ENCODE results near the gene CCDC17. TPM values are rescaled to one million over a fixed set of nuclear protein-coding genes. Genes with fewer than 3 reads are reported as not detected.
"Not testable (repeated sequence)": the region's sequence is repeated elsewhere in the genome, so short reads cannot be mapped to it uniquely, and the experiment has no call there.

Gene CCDC17
- total RNA-seq, 1 donor from 2014 or later = 5.6 TPM

DNA sequence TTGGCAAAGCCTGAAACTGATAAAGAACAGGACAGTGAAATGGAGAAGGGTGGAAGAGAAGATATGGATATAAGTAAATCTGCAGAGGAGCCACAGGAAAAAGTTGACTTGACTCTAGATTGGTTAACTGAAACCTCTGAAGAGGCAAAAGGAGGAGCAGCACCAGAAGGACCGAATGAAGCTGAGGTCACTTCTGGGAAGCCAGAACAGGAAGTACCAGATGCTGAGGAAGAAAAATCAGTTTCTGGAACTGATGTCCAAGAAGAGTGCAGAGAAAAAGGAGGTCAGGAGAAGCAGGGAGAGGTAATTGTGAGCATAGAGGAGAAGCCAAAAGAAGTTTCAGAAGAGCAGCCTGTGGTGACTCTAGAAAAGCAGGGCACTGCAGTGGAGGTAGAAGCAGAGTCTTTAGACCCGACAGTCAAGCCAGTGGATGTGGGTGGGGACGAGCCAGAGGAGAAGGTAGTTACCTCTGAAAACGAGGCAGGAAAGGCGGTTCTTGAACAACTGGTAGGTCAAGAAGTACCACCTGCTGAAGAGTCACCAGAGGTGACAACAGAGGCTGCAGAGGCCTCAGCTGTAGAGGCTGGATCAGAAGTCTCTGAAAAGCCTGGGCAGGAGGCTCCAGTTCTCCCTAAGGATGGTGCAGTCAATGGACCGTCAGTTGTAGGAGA, 16.3 kb downstream of the CCDC17 start:
- no peaks in the 10 kb centered on the region for H3K9me3 Mint-ChIP-seq
- peaks cover 42% of the 10 kb centered on the region for H3K36me3 Mint-ChIP-seq
- no peaks in the 10 kb centered on the region for H3K27me3 Mint-ChIP-seq (ENCODE audit: low read depth)
- TF ChIP-seq, protein P1, sequence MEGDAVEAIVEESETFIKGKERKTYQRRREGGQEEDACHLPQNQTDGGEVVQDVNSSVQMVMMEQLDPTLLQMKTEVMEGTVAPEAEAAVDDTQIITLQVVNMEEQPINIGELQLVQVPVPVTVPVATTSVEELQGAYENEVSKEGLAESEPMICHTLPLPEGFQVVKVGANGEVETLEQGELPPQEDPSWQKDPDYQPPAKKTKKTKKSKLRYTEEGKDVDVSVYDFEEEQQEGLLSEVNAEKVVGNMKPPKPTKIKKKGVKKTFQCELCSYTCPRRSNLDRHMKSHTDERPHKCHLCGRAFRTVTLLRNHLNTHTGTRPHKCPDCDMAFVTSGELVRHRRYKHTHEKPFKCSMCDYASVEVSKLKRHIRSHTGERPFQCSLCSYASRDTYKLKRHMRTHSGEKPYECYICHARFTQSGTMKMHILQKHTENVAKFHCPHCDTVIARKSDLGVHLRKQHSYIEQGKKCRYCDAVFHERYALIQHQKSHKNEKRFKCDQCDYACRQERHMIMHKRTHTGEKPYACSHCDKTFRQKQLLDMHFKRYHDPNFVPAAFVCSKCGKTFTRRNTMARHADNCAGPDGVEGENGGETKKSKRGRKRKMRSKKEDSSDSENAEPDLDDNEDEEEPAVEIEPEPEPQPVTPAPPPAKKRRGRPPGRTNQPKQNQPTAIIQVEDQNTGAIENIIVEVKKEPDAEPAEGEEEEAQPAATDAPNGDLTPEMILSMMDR (IDR thresholded peaks at IDR 0.05; ENCODE audit: unreplicated experiment) = no peak
- H3K4me1 Mint-ChIP-seq = no peaks in the 10 kb centered on the region
- no peak overlapping the region for H3K4me3 Mint-ChIP-seq
- DNase-seq (ENCODE audit: low spot score in 2 of 2, unreplicated experiment in 2 of 2) = no peak
- no peak overlapping the region for H3K27ac Mint-ChIP-seq

DNA sequence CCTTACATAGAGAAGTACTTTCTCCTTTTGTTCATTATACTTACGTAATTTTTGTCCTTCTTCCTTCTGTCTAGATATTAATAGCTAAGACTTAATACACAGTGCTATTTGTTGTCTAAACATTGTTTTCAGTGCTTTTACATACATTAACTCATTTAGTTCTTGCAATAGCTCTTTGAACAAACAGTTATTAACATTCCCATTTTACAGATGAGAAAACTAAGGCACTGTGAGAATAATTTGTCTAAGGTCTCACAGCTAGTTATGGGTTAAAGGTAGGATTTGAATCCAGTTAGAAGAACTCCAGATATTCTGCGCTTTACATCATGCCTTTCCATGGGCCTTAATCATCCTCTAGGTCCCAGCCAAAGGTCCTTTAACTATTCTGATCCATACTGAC, 19.6 kb downstream of the CCDC17 start:
- no peak for DNase-seq (ENCODE audit: low spot score in 2 of 2, unreplicated experiment in 2 of 2)
- H3K36me3 Mint-ChIP-seq = peaks cover 30% of the 10 kb centered on the region
- H3K27me3 Mint-ChIP-seq (ENCODE audit: low read depth) = no peaks in the 10 kb centered on the region
- TF ChIP-seq, protein P1 (IDR thresholded peaks at IDR 0.05; ENCODE audit: unreplicated experiment) = no peak
- no peak overlapping the region for H3K27ac Mint-ChIP-seq
- no peaks in the 10 kb centered on the region for H3K9me3 Mint-ChIP-seq
- no peak overlapping the region for H3K4me3 Mint-ChIP-seq
- H3K4me1 Mint-ChIP-seq = peaks cover 3% of the 10 kb centered on the region

GRCh38 chr1:45596765-45597164, 27.1 kb downstream of the CCDC17 start:
- not testable (repeated sequence) for H3K27me3 Mint-ChIP-seq (ENCODE audit: low read depth); H3K9me3 Mint-ChIP-seq; H3K4me3 Mint-ChIP-seq; DNase-seq (ENCODE audit: low spot score in 2 of 2, unreplicated experiment in 2 of 2); H3K4me1 Mint-ChIP-seq; H3K27ac Mint-ChIP-seq
- H3K36me3 Mint-ChIP-seq = peaks cover 18% of the 10 kb centered on the region

DNA sequence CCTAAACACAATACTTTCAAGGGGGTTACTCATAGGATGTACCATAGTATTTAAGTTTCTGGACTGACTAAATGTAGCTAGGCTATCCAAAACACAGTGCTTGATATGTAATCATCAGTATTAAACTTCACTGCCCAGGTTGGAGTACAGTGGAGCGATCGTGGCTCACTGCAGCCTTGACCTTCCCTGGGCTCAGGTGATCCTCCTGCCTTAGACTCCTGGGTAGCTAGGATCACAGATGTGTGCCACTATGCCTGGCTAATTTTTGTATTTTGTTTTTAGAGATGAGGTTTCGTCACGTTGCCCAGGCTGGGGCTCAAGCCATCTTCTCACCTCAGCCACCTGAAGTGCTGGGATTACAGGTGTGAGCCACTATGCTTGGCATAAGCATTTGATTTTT, 29.4 kb downstream of the CCDC17 start:
- Mint-ChIP-seq H3K9me3 (no peaks in the 10 kb centered on the region), H3K36me3 (peaks cover 22% of the 10 kb centered on the region), H3K27me3 (ENCODE audit: low read depth) (no peaks in the 10 kb centered on the region), H3K4me3 (no peak overlapping the region), H3K27ac (peak overlapping the region; percentile 30), H3K4me1 (no peaks in the 10 kb centered on the region)
- TF ChIP-seq, protein P1 (IDR thresholded peaks at IDR 0.05; ENCODE audit: unreplicated experiment) = no peak
- DNase-seq (ENCODE audit: low spot score in 2 of 2, unreplicated experiment in 2 of 2) = no peak

DNA sequence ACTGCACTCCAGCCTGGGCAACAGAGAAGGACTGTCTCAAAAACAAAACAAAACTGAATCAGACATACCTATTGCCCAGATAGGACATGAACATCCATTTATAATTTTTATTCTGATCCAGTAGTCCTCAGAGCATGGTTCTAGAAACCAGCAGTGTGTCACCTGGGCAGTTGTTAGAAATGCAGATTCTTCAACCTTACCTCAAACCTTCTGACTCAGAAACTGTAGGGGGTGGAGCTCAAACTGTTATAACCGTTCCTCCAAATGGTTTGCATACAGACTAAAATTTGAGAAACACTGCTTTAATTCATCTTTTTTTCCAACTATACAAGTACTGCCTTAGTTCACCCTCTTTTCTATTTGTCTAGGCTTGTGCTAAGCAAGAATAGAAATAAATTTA, 34.0 kb downstream of the CCDC17 start:
- peaks cover 16% of the 10 kb centered on the region for H3K4me1 Mint-ChIP-seq
- no peak overlapping the region for H3K4me3 Mint-ChIP-seq
- no peaks in the 10 kb centered on the region for H3K27me3 Mint-ChIP-seq (ENCODE audit: low read depth)
- peaks cover 13% of the 10 kb centered on the region for H3K36me3 Mint-ChIP-seq
- TF ChIP-seq, protein P1 (IDR thresholded peaks at IDR 0.05; ENCODE audit: unreplicated experiment) = no peak
- DNase-seq (ENCODE audit: low spot score in 2 of 2, unreplicated experiment in 2 of 2) = no peak
- H3K27ac Mint-ChIP-seq = no peak overlapping the region
- H3K9me3 Mint-ChIP-seq = no peaks in the 10 kb centered on the region

GRCh38 chr1:45586769-45587168, 37.1 kb downstream of the CCDC17 start:
- H3K27me3 Mint-ChIP-seq (ENCODE audit: low read depth) = no peaks in the 10 kb centered on the region
- peaks cover 4% of the 10 kb centered on the region for H3K36me3 Mint-ChIP-seq
- TF ChIP-seq, protein P1 (IDR thresholded peaks at IDR 0.05; ENCODE audit: unreplicated experiment) = no peak
- H3K4me1 Mint-ChIP-seq = peaks cover 18% of the 10 kb centered on the region
- H3K9me3 Mint-ChIP-seq = no peaks in the 10 kb centered on the region
- H3K27ac Mint-ChIP-seq = no peak overlapping the region
- DNase-seq (ENCODE audit: low spot score in 2 of 2, unreplicated experiment in 2 of 2) = no peak
- peak overlapping the region; percentile 93 for H3K4me3 Mint-ChIP-seq
